Stimulated activated naive B cell treated with anti-CD40 and anti-IgM and Interleukin-4, amounts not matched to agents 10 μg/mL and 1 μg/mL and 100 μg/mL, for 72 hours (primary cell): Measurements from ENCODE around the gene TAF6L.

Source experiments
- ATAC-seq, 2 donors: fragments of 150-1000 bp; cut with Tn5 transposase; replicated peaks; 2 replicates each; pipeline ENCODE4 v1.10.0; 2021; ENCODE audit warnings: moderate library complexity in 1 of 2
- DNase-seq: peaks from one replicate; pipeline ENCODE4 v3.0.0; 2021
- H3K27ac Mint-ChIP-seq: one replicate; pipeline ENCODE4 v1.8.0; 2022; ENCODE audit warnings: mild to moderate bottlenecking, mixed read lengths
- H3K27me3 Mint-ChIP-seq, 2 donors: one replicate each; pipeline ENCODE4 v1.8.0; 2022; ENCODE audit warnings: mixed read lengths in 2 of 2
- H3K36me3 Mint-ChIP-seq, 2 donors: one replicate each; pipeline ENCODE4 v1.8.0; 2022; ENCODE audit warnings: mixed read lengths in 2 of 2, mild to moderate bottlenecking in 1 of 2
- H3K4me1 Mint-ChIP-seq, 2 donors: one replicate each; pipeline ENCODE4 v1.8.0; 2022; ENCODE audit warnings: mixed read lengths in 2 of 2, mild to moderate bottlenecking in 1 of 2
- H3K4me3 Mint-ChIP-seq, 2 donors: one replicate each; pipeline ENCODE4 v1.8.0; 2022; ENCODE audit warnings: mild to moderate bottlenecking in 2 of 2, mixed read lengths in 2 of 2, moderate library complexity in 1 of 2
- H3K9me3 Mint-ChIP-seq, 2 donors: one replicate each; pipeline ENCODE4 v1.8.0; 2022; ENCODE audit warnings: mixed read lengths in 2 of 2, mild to moderate bottlenecking in 1 of 2

The TAF6L gene

DNA sequence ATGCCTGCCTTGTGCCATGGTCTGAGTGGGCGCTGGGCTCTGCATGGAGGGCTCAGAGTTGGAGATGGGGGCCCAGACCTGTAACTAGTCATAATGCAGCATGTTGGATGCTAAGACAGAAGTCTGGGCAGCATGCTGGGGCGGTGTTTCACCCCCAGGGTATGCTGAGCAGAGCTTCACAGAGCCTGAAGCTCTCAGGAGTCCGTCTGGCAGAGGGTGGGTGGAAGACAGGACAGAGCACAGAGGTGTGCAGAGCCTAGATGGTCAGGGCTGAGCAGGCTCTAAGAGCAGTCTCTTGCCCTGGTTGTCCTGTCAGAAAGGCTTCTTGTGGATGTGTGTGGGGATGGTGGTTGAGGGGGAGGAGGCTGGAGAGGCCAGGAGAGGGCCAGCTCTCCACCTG, 7.2 kb downstream of the TAF6L start:
- no peaks in the 10 kb centered on the region for H3K27me3 Mint-ChIP-seq
- DNase-seq (no peak), ATAC-seq (no peak)
- H3K36me3 Mint-ChIP-seq = peaks cover 39 to 60% of the 10 kb centered on the region in 2 donors
- no peak overlapping the region for H3K4me3 Mint-ChIP-seq
- H3K27ac Mint-ChIP-seq = peak overlapping the region; percentile 71
- peaks cover 10 to 22% of the 10 kb centered on the region in 2 donors for H3K4me1 Mint-ChIP-seq
- H3K9me3 Mint-ChIP-seq = no peaks in the 10 kb centered on the region

DNA sequence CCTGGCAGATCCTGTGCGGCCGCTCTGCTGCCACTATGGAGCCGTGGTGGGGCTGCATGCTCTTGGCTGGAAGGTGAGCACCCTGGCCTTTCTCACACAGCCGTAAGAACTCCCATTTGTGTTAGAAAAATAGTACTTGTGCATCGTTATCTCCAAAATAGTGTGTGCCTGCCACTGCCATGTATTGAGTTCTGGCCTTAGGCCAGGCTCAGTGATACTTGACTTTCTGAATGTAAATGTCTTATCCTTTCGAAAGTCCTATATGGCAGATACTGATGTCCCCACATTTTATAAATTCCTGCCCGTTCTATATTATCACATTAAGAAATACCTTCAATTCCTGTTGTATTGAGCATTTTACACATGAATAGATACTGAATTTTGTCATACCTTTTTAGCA, 11.6 kb downstream of the TAF6L start:
- peaks cover 4 to 14% of the 10 kb centered on the region in 2 donors for H3K4me1 Mint-ChIP-seq
- no peaks in the 10 kb centered on the region for H3K27me3 Mint-ChIP-seq
- H3K27ac Mint-ChIP-seq = no peak overlapping the region
- DNase-seq (no peak), ATAC-seq (no peak)
- no peak overlapping the region for H3K4me3 Mint-ChIP-seq
- H3K9me3 Mint-ChIP-seq = no peaks in the 10 kb centered on the region
- peaks cover 39 to 44% of the 10 kb centered on the region in 2 donors for H3K36me3 Mint-ChIP-seq

- no peaks in the 10 kb centered on the region for H3K27me3 Mint-ChIP-seq
- H3K9me3 Mint-ChIP-seq = no peaks in the 10 kb centered on the region
- ATAC-seq (peak; percentile 82), DNase-seq (peak; percentile 87)
- H3K4me1 Mint-ChIP-seq = peaks cover 24 to 40% of the 10 kb centered on the region in 2 donors
- H3K36me3 Mint-ChIP-seq = peaks cover 43 to 52% of the 10 kb centered on the region in 2 donors
- peak overlapping the region; percentile 97 for H3K27ac Mint-ChIP-seq
- H3K4me3 Mint-ChIP-seq = peak overlapping the region; percentile 88 to 97
These were observed 15.3 kb downstream of the TAF6L start for GRCh38 chr11:62786318-62787004.

GRCh38 chr11:62787005-62787759, 16.0 kb downstream of the TAF6L start, which contains the start of gene TMEM179B:
TMEM179B (plus strand) TSS chr11:62787402; CDS start chr11:62787432, 30 bp downstream.
- Mint-ChIP-seq H3K27me3 (no peaks in the 10 kb centered on the region), H3K9me3 (no peaks in the 10 kb centered on the region)

DNA sequence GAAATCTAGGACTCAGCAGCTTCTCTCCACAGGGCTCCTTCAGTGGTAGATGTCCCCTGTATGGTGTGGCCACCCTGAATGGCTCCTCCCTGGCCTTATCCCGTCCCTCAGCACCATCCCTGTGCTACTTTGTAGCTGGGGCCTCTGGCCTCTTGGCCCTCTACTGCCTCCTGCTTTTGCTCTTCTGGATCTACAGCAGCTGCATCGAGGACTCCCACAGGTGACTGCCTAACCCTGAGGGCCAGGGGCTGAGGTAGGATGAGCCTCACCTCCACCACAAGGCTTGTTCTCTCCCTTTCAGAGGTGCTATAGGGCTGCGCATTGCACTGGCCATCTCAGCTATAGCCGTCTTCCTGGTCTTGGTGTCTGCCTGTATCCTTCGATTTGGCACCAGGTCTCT, 17.8 kb downstream of the TAF6L start:
- H3K36me3 Mint-ChIP-seq = peaks cover 32 to 41% of the 10 kb centered on the region in 2 donors

More at GRCh38 chr11:62787005-62787759, 16.0 kb downstream of the TAF6L start, which contains the start of gene TMEM179B:
- Mint-ChIP-seq H3K36me3 (peaks cover 45 to 50% of the 10 kb centered on the region in 2 donors), H3K4me3 (peak within 1 kb of the TSS; percentile 94 to 97), H3K27ac (peak within 1 kb of the TSS; percentile 97), H3K4me1 (peaks cover 25 to 45% of the 10 kb centered on the region in 2 donors)
- DNase-seq = peak; percentile 95
- peak; percentile 81 to 84 for ATAC-seq

DNA sequence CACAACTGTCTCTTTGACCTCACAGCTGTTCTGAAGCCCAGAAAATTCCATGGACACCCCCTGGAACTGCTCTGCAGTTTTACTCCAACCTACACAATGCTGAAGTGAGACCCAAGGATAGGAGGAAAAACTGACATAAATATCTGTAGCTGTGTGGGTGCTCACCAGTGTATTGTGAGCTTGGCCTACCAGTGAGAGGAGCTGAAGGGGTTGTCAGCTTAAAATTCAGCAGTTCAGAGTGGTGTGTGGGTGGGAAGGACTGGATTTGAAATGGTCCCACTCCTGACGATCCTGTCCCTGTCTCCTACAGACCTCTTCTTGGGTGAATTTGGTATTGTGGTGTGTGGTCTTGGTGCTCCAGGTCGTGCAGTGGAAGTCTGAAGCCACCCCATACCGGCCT, 18.4 kb downstream of the TAF6L start:
- DNase-seq = no peak
- H3K27ac Mint-ChIP-seq = peak overlapping the region; percentile 73
- H3K9me3 Mint-ChIP-seq = no peaks in the 10 kb centered on the region
- no peaks in the 10 kb centered on the region for H3K27me3 Mint-ChIP-seq
- ATAC-seq = no peak
- H3K4me3 Mint-ChIP-seq = peak overlapping the region; percentile 94 to 97
- H3K4me1 Mint-ChIP-seq = peaks cover 28 to 50% of the 10 kb centered on the region in 2 donors
- peaks cover 35 to 47% of the 10 kb centered on the region in 2 donors for H3K36me3 Mint-ChIP-seq

More for the DNA sequence above, 17.8 kb downstream of the TAF6L start:
- Mint-ChIP-seq H3K4me3 (peak overlapping the region; percentile 94 to 97), H3K27ac (peak overlapping the region; percentile 73), H3K27me3 (no peaks in the 10 kb centered on the region), H3K4me1 (peaks cover 28 to 50% of the 10 kb centered on the region in 2 donors), H3K9me3 (no peaks in the 10 kb centered on the region)
- ATAC-seq (no peak), DNase-seq (no peak)

DNA sequence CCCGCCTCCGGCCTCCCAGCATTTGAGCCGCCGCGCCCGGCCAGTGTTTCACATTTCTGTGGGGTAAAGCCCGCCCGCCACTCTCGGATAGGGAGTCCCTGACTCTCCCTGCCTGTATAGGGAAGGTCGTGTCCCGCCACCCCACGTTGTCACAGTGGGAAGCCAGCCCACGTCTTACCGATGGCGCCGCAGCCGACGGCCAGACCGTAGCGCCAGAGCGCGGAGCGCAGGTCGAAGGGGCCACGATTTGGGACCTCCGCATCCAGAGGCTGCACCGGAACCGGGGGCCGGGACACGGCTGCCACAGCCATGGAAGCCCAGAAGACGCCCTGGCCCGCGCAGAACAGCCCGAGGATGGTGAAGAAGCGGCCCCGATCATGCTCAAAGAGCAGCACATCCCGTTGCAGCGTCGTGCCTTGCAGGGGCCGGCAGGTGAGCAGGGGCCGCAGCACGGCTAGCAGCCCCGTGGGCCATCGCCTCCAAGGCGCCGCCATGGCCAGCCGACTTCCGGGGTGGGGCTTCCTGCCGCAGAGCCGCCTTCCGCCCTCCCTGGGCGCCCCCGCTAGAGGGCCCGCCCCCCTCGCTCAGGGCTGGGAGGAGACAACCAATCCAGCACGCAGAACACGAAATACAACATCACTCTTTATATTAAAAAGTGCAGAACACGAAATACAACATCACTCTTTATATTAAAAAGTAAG, 20.5 kb downstream of the TAF6L start, which contains the start of gene TMEM223:
Gene TMEM223, minus strand, starts transcription at position 506 of the 701 bp plus-strand sequence. Its CDS starts 12 bp downstream, at position 494.
- Mint-ChIP-seq H3K27ac (peak within 1 kb of the TSS; percentile 95), H3K27me3 (no peaks in the 10 kb centered on the region), H3K9me3 (no peaks in the 10 kb centered on the region), H3K4me3 (peak within 1 kb of the TSS; percentile 89 to 91), H3K4me1 (peaks cover 27 to 40% of the 10 kb centered on the region in 2 donors), H3K36me3 (peaks cover 41 to 64% of the 10 kb centered on the region in 2 donors)
- DNase-seq = peak; percentile 83
- ATAC-seq = peak; percentile 83 to 85

GRCh38 chr11:62792202-62792575, 21.0 kb downstream of the TAF6L start:
- no peak for ATAC-seq
- Mint-ChIP-seq H3K27ac (peak overlapping the region; percentile 95), H3K4me1 (peaks cover 27 to 40% of the 10 kb centered on the region in 2 donors), H3K36me3 (peaks cover 39 to 66% of the 10 kb centered on the region in 2 donors), H3K27me3 (no peaks in the 10 kb centered on the region), H3K9me3 (no peaks in the 10 kb centered on the region), H3K4me3 (peak overlapping the region; percentile 89 to 91)
- no peak for DNase-seq

GRCh38 chr11:62794201-62794775, 23.1 kb downstream of the TAF6L start:
- peak overlapping the region; percentile 26 for H3K27ac Mint-ChIP-seq
- no peak for DNase-seq
- peaks cover 44 to 63% of the 10 kb centered on the region in 2 donors for H3K36me3 Mint-ChIP-seq
- peaks cover 20 to 27% of the 10 kb centered on the region in 2 donors for H3K4me1 Mint-ChIP-seq
- no peaks in the 10 kb centered on the region for H3K9me3 Mint-ChIP-seq
- no peak overlapping the region for H3K4me3 Mint-ChIP-seq
- H3K27me3 Mint-ChIP-seq = no peaks in the 10 kb centered on the region
- ATAC-seq = no peak

DNA sequence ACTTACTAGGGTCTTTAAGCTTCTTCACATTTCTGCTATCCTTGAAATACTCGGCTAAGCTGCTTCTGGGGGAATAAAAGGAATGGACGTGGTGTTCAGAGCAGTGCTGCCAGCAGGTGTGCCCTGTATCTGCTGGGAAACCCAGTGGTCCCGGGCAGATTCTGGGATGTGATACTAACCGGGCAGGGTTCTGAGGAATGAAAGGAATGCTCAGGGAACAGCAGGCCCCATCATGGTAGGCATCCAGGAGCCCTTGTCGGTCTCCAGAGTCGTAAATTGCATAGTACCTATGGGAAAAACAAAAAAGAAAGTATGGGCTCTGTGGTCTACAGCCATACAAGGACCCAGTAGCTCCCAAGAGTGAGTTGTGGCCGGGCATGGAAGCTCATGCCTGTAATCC, 25.1 kb downstream of the TAF6L start:
- DNase-seq = no peak
- ATAC-seq = no peak
- no peaks in the 10 kb centered on the region for H3K27me3 Mint-ChIP-seq
- no peaks in the 10 kb centered on the region for H3K9me3 Mint-ChIP-seq
- no peak overlapping the region for H3K4me3 Mint-ChIP-seq
- H3K4me1 Mint-ChIP-seq = peaks cover 9 to 10% of the 10 kb centered on the region in 2 donors
- H3K36me3 Mint-ChIP-seq = peaks cover 41 to 59% of the 10 kb centered on the region in 2 donors
- peak overlapping the region; percentile 14 for H3K27ac Mint-ChIP-seq

DNA sequence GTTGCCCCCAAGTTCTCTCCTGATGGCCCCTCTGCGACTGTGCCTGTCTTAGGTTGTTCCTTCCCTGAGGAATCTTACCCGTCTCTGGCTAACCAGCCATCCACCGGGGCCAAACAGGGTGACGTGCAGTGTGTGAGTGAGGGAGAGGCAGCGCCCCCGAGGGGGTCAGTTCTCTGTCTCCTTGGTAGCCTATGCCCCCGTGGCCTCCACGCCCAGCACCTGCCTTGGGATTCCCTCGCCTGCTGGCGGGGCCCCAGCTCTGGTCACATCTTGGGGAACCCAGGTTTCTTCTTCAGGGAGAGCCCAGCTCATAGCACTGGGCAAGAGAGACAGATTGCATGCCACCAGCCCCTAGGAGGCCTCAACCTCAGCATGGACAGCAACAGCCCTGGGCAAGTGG, 28.3 kb downstream of the TAF6L start:
- peaks cover 15 to 19% of the 10 kb centered on the region in 2 donors for H3K4me1 Mint-ChIP-seq
- no peak for ATAC-seq
- H3K36me3 Mint-ChIP-seq = peaks cover 46 to 60% of the 10 kb centered on the region in 2 donors
- no peaks in the 10 kb centered on the region for H3K27me3 Mint-ChIP-seq
- H3K9me3 Mint-ChIP-seq = no peaks in the 10 kb centered on the region
- H3K4me3 Mint-ChIP-seq = no peak overlapping the region
- H3K27ac Mint-ChIP-seq = no peak overlapping the region
- DNase-seq = no peak

DNA sequence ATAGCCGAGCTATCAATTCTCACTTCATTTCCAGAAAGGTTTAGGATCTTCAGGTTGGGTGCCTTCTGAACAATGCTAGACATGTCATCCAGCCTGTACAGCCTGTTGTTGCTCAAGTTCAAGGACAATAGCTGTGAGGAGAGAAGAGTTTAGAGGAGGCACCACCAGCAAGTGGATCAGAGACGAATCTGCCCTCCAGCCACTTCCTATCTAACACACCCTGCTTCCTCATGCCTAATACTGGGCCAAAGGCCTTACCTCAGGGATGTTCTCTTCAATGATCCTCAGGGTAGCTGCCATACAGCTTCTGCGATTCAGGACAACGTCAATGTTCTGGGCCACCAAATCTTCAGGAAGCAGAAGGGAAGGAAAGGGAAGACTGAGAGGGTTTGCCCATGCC, 29.9 kb downstream of the TAF6L start:
- H3K27ac Mint-ChIP-seq = no peak overlapping the region
- DNase-seq (no peak), ATAC-seq (no peak)
- no peaks in the 10 kb centered on the region for H3K9me3 Mint-ChIP-seq
- peaks cover 18 to 31% of the 10 kb centered on the region in 2 donors for H3K4me1 Mint-ChIP-seq
- H3K36me3 Mint-ChIP-seq = peaks cover 45 to 52% of the 10 kb centered on the region in 2 donors
- no peaks in the 10 kb centered on the region for H3K27me3 Mint-ChIP-seq
- H3K4me3 Mint-ChIP-seq = no peak overlapping the region

- peaks cover 27 to 46% of the 10 kb centered on the region in 2 donors for H3K4me1 Mint-ChIP-seq
- no peaks in the 10 kb centered on the region for H3K9me3 Mint-ChIP-seq
- peak overlapping the region; percentile 99 for H3K27ac Mint-ChIP-seq
- H3K4me3 Mint-ChIP-seq = peak overlapping the region; percentile 94 to 97
- no peak for DNase-seq
- H3K36me3 Mint-ChIP-seq = peaks cover 29 to 36% of the 10 kb centered on the region in 2 donors
- peak; percentile 25 to 26 for ATAC-seq
- H3K27me3 Mint-ChIP-seq = no peaks in the 10 kb centered on the region
These were observed 33.3 kb downstream of the TAF6L start for GRCh38 chr11:62804310-62805075.
